IPS DF 4.7 (cell line): ENCODE measurements around the gene EIF3B.
"Not testable (repeated sequence)": the region's sequence is repeated elsewhere in the genome, so short reads cannot be mapped to it uniquely, and the experiment has no call there.

Experiments used
- DNase-seq: peaks from one replicate; pipeline ENCODE4 v3.0.0-alpha.2; 2013; ENCODE audit warnings: low spot score; ENCODE audit errors: extremely low read depth

EIF3B gene

GRCh38 chr7:2354186-2354938 lies at the start of gene EIF3B:
Gene EIF3B (plus strand): TSS chr7:2354827. CDS start chr7:2354922, 95 bp downstream.
- peak; percentile 41 for DNase-seq

- DNase-seq: not testable (repeated sequence)
Observed at GRCh38 chr7:2305258-2305657, 49.4 kb upstream of the EIF3B start.

GRCh38 chr7:2306688-2307087 lies 47.9 kb upstream of the EIF3B start:
- DNase-seq: no peak

GRCh38 chr7:2307690-2308107 lies 46.9 kb upstream of the EIF3B start:
- DNase-seq: no peak

- peak; percentile 68 for DNase-seq
Observed at GRCh38 chr7:2309889-2310331, 44.7 kb upstream of the EIF3B start.

GRCh38 chr7:2312267-2312929 lies 42.2 kb upstream of the EIF3B start:
- no peak for DNase-seq

GRCh38 chr7:2313450-2314208 lies 41.0 kb upstream of the EIF3B start:
- DNase-seq: no peak

- DNase-seq: peak; percentile 41
Observed at GRCh38 chr7:2314209-2314955, 40.2 kb upstream of the EIF3B start, which contains the start of gene SNX8. Gene SNX8 (minus strand): TSS chr7:2314441. CDS start chr7:2314421, 20 bp downstream.

- DNase-seq: not testable (repeated sequence)
Observed at GRCh38 chr7:2314956-2315530, 39.6 kb upstream of the EIF3B start.

GRCh38 chr7:2315787-2316186 lies 38.8 kb upstream of the EIF3B start:
- DNase-seq: no peak

GRCh38 chr7:2316578-2316977 lies 38.0 kb upstream of the EIF3B start:
- DNase-seq: no peak

- no peak for DNase-seq
Observed at GRCh38 chr7:2317556-2318293, 36.9 kb upstream of the EIF3B start.

GRCh38 chr7:2321020-2321419 lies 33.6 kb upstream of the EIF3B start:
- no peak for DNase-seq

- no peak for DNase-seq
Observed at GRCh38 chr7:2325162-2325561, 29.5 kb upstream of the EIF3B start.

GRCh38 chr7:2326951-2327350 lies 27.7 kb upstream of the EIF3B start:
- DNase-seq: no peak

GRCh38 chr7:2330493-2330892 lies 24.1 kb upstream of the EIF3B start:
- DNase-seq: no peak

GRCh38 chr7:2331707-2332106 lies 22.9 kb upstream of the EIF3B start:
- DNase-seq: no peak

GRCh38 chr7:2332606-2333231 lies 21.9 kb upstream of the EIF3B start:
- DNase-seq: not testable (repeated sequence)

GRCh38 chr7:2336626-2337299 lies 17.9 kb upstream of the EIF3B start:
- DNase-seq: no peak
